ENCODE measurements around the gene WWOX.

DNA sequence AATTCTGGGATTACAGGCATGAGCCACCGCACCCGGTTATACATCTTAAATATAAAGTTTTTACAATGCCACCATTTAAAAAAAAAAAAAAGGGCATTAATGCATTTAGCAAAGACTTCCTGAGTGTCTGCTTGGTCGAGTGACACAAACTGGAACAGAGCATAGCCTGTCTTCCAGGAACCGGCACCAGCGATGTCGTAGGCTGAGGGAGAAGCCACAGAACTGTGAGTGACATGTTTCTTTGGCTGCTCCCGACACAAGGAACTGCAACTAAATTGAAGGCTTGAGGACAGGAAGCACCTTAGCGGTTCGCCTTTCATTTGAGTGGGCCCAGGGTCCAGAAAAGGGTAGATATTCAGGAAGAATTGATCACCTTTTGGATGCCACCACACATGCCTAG is 783.3 kb downstream of the WWOX start:
- TF ChIP-seq, protein P1, sequence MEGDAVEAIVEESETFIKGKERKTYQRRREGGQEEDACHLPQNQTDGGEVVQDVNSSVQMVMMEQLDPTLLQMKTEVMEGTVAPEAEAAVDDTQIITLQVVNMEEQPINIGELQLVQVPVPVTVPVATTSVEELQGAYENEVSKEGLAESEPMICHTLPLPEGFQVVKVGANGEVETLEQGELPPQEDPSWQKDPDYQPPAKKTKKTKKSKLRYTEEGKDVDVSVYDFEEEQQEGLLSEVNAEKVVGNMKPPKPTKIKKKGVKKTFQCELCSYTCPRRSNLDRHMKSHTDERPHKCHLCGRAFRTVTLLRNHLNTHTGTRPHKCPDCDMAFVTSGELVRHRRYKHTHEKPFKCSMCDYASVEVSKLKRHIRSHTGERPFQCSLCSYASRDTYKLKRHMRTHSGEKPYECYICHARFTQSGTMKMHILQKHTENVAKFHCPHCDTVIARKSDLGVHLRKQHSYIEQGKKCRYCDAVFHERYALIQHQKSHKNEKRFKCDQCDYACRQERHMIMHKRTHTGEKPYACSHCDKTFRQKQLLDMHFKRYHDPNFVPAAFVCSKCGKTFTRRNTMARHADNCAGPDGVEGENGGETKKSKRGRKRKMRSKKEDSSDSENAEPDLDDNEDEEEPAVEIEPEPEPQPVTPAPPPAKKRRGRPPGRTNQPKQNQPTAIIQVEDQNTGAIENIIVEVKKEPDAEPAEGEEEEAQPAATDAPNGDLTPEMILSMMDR (conservative IDR thresholded peaks at IDR 0.05; ENCODE audit: low read depth, low read length), result no peak
- TF ChIP-seq EZH2 (IDR thresholded peaks at IDR 0.05; ENCODE audit: borderline replicate concordance, low read depth, low read length, poor library complexity, severe bottlenecking), result no peak

Measured in A673 (cell line).